CD1c-positive myeloid dendritic cell (primary cell): ENCODE measurements around the gene FNDC10.

ENCODE experiments used
- DNase-seq: peaks from one replicate; pipeline ENCODE4 v3.0.0-alpha.2; 2016; ENCODE audit errors: extremely low spot score

Gene FNDC10

GRCh38 chr1:1548591-1548990 is 51.3 kb downstream of the FNDC10 start:
- no peak for DNase-seq
